GOT3 (cell line): ENCODE measurements around the gene DDX6.
"Not testable (repeated sequence)": the region's sequence is repeated elsewhere in the genome, so short reads cannot be mapped to it uniquely, and the experiment has no call there.

ENCODE experiments used
- DNase-seq: peaks from one replicate; lab custom pipeline; 2025; ENCODE audit warnings: mixed read lengths; lab: John Stamatoyannopoulos, UW

The DDX6 gene

GRCh38 chr11:118740892-118741291 lies 50.1 kb downstream of the DDX6 start:
- DNase-seq, result no peak

DNA sequence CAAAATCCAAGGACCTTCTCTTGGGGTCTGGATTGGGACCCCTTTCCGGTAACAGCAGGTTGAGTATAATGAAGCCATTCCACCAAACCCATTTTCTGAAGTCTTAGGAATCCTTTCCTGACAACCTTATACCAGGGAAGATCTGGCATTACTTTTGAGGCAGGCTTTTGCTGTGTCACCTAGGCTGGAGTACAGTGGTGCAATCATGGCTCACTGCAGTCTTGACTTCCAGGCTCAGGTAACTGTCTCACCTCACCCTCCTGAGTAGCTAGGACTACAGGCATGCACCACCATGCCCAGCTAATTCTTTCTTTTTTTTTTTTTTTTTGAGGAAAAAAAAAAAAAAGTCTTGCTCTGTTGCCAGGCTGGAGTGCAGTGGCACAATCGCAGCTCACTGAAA lies 55.8 kb downstream of the DDX6 start:
- no peak for DNase-seq

GRCh38 chr11:118734031-118734430 lies 56.9 kb downstream of the DDX6 start:
- DNase-seq, result no peak

- DNase-seq, result not testable (repeated sequence)
Measured at GRCh38 chr11:118729753-118730152, 61.2 kb downstream of the DDX6 start.

DNA sequence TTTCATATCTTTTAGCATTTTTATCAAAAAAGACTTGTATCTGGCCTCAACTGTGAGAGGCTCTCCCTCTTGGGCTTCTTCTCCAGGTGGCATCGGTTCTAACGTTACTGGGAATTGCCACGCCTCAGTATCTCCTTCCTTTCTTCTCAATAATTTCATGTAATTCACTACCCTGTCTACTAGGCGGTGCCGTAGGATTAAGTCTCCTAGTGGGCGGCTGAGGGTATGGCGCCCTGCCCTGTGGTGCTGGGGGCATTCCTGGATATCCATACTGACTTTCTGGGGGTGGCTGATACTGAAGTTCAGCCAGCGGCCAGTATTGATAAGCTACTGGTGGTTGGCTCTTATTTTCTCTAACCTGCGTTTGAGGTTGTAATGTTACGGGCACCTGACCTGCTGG lies 62.9 kb downstream of the DDX6 start:
- not testable (repeated sequence) for DNase-seq

DNA sequence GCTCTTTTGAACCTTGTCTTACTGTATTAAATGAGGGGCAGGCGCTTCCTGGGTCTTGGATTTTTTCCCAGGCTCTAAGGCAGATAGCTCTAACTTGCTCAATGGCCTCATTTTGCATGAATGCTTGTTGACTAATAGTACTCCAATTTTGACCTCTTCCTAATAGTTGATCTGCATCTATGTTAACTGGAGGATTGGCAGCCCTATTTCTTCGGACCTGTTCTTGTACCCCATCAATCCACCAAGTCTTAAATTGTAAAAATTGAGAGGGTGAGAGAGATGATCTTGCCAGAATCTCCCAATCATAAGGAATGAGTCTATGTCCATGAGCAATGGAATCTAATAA lies 63.3 kb downstream of the DDX6 start:
- DNase-seq, result not testable (repeated sequence)

- DNase-seq, result not testable (repeated sequence)
Measured at GRCh38 chr11:118727001-118727720, 63.8 kb downstream of the DDX6 start.

- not testable (repeated sequence) for DNase-seq
Measured at GRCh38 chr11:118721478-118722015, 69.4 kb downstream of the DDX6 start.

GRCh38 chr11:118720740-118721139 lies 70.2 kb downstream of the DDX6 start:
- DNase-seq, result not testable (repeated sequence)

DNA sequence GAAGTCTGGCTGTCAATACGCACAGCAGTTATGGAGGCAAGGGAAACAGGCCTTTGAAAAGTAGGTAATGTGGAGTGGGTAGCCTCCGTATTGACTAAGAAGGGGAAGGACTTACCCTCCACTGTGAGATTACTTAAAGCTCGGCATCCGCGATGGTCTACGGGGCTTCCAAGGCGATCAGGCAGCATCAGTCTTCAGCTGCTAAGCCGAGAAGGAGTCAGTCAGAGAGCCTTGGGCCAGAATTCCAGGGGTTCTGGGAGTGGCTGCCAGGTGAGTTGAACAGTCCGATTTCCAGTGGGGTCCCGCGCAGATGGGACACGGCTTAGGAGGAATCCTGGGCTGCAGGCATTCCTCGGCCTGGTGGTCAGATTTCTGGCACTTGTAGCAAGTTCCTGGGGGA lies 70.9 kb downstream of the DDX6 start:
- DNase-seq, result not testable (repeated sequence)

- not testable (repeated sequence) for DNase-seq
Measured at GRCh38 chr11:118718562-118718961, 72.4 kb downstream of the DDX6 start.

DNA sequence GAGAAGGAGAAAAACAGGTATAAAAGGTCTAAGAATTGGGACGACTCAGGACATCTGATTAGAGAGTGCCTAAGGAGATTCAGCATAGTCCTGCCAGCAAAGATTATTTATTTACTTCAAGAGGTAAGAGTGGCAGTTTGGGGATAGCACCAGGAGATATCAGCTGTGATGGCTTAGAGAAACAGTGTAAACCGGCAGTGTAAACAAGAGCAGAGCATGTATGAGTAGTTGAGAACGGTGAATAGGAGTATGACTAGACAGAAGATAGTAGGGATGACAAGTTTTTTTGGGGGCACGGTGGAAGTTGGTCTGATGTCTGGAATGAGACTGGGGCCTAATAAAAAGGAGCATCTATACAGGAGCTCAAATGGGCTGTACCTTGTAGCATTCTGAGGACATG lies 73.2 kb downstream of the DDX6 start:
- not testable (repeated sequence) for DNase-seq

DNA sequence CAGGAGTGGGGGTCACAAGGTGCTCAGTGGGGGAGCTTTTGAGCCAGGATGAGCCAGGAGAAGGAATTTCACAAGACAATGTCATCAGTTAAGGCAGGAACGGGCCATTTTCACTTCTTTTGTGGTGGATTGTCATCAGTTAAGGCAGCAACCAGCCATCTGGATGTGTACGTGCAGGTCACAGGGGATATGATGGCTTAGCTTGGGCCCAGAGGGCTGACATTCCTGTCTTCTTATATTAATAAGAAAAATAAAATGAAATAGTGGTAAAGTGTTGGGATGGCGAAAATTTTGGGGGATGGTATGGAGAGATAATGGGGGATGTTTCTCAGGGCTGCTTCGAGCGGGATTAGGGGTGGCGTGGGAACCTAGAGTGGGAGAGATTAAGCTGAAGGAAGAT lies 73.7 kb downstream of the DDX6 start:
- not testable (repeated sequence) for DNase-seq

GRCh38 chr11:118715837-118716260 lies 75.1 kb downstream of the DDX6 start:
- DNase-seq, result no peak

- DNase-seq, result no peak
Measured at GRCh38 chr11:118715245-118715831, 75.6 kb downstream of the DDX6 start.

DNA sequence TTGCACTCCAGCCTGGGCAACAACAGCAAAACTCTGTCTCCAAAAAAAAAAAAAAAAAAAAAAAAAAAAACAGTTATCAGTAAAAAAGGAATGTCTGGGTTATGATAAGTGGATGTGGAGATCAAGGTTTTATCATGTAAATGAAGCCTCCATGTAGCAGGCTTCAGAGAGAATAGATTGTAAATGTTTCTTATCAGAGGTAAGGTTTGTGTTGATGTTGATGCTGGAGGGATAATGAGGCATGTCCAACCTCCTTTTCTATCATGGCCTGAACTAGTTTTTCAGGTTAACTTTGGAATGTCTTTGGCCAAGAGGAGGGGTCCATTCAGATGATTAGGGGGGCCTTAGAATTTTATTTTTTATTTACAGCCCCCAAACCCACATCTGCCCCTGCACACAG lies 76.1 kb downstream of the DDX6 start:
- no peak for DNase-seq

GRCh38 chr11:118714416-118714815 lies 76.5 kb downstream of the DDX6 start:
- not testable (repeated sequence) for DNase-seq

- no peak for DNase-seq
Measured at GRCh38 chr11:118708296-118708695, 82.7 kb downstream of the DDX6 start.

- no peak for DNase-seq
Measured at GRCh38 chr11:118706546-118706825, 84.5 kb downstream of the DDX6 start.

DNA sequence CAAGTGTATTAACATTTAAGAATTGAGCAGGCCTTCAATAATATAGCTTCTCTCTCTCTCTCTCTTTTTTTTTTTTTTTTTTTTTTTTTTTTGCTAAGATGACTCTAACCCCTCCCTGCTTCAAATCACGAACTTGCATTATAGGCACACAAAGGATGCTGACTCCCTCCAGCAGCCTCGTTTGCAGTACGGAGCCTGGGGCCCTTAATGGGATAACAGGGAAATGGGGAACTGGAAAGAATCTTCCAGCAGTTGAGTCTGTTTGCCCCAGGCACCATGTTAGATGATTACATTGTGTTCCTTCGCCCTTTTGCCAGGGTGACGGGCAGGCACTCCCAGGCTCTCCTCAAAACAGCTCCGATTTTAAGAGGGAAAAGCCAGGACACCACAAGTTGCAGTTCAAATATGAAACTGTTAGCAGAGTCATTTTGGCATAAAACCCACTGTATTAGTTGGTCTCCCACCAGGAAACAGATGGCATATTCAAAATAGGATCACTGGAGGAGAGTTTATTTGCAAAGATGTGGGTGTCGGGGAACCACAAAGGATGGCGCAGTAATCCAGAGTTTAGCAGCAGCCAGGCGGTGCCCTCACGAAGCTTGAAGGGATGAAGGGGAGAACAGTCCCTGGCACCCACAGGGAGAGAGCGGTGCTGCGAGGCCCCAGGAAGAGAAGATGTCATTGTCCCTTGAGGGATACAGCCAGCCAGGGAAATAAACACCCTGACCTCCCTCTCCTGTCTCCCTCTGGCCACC lies 85.0 kb downstream of the DDX6 start:
- DNase-seq, result no peak

GRCh38 chr11:118705111-118705741 lies 85.7 kb downstream of the DDX6 start:
- no peak for DNase-seq

DNA sequence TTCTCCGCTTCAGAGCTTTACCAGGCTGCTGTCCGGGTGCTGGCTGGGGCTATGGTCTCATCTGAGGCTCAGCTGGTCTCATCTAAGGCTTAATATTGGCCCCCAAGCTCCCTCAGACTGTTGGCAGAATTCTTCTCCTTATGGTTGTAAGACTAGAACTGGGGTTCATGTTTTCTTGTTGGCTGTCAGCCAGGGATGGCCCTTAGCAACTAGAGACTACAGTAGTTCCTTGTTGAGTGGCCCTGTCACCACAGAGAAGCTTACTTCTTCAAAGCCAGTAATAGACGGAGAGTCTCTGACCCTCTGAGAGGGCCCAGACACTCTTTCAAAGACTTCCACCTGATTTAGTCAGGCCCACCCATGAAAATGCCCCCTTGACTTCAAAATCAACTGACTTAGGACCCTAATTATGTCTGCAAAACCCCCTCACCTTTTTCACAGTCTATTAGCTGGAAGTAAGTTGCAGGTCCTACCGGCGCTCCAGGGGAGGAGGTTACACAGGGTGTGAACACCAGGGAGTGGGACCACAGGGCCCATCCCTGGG lies 87.3 kb downstream of the DDX6 start:
- DNase-seq, result no peak
